HG03571 (cell line): ENCODE results near the gene DNAI1.
"Not testable (repeated sequence)": the region's sequence is repeated elsewhere in the genome, so short reads cannot be mapped to it uniquely, and the experiment has no call there.

ENCODE experiments used
- ATAC-seq: cut with Tn5 transposase; IDR thresholded peaks from one replicate; pipeline ENCODE4 v1.9.1; 2021; ENCODE audit not compliant: unreplicated experiment

DNAI1 gene

DNA sequence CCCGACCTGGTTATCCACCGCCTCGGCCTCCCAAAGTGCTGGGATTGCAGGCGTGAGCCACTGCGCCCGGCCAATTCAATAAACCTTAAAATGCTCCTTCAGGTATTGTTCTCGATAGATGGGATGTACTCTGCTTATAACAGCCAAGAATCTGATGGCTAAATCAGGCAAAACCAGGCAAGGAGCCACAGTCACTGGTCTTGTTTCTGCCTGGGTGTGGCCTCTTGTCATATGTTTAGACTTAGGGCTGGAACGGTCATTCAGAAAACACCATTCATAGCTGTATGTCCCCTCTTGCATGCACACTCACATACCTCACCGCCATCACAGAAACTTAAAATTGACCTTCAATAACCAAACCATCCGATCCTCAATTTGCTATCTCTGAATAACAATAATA lies 8.0 kb upstream of the DNAI1 start:
- ATAC-seq = no peak

DNA sequence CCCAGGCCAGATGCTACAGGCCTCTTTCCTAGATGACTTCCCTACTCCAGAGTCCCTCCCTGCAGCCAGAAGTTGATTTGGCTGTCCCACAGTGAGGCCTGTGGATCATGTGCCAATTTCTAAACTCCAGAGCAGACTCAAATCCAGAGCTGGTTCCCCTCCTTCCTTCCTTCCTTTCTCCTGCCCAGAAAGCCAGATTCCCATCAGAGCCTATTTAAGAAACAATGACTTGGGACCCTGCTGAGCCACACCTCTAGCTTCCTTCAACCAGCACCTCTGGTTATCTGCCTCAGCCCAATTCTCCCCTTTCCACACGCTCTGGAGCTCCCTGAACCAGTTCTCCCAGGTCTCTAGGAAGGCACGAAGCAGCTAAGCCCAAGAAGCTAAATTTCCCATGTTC lies 7.5 kb upstream of the DNAI1 start:
- no peak for ATAC-seq

DNA sequence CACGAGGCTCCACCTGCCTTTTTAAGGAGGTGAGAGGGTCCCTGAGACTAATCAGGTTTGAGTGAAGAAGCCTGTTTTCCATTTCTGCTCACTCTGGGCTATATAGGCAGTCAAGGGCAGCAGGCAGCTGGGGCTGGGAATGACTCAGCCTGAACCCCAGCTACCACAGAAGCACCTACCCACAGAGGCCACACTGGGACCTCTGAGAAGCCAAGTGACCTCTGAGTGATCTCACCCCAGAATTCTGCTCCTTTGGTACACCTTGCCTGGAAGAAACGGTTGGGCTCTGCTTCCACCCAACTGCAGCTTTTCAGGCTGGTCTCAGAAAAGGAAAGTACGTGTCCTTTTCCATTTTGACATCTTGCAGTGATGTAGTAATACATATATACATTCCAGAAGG lies 7.1 kb upstream of the DNAI1 start:
- no peak for ATAC-seq

DNA sequence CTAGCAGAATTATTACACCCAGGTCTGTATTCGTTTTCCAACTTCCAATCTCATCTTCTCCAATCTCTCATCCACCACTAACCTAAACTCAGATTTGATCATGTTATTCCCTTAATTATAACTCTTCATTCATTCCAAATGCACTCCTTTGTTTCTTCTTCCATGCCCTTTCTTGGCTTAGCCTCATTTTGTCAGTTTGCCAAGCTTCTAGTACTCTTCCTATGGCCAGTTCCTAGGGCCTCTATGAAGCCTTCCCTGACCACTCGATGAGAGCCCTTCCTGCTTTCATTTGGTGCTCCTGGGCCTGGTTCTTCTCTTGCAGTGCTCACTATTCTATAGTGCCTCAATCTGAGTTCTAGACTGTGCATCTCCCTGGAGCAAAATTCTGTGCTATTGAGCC lies 6.0 kb upstream of the DNAI1 start:
- ATAC-seq = no peak

GRCh38 chr9:34454571-34455065 lies 4.0 kb upstream of the DNAI1 start:
- no peak for ATAC-seq

DNA sequence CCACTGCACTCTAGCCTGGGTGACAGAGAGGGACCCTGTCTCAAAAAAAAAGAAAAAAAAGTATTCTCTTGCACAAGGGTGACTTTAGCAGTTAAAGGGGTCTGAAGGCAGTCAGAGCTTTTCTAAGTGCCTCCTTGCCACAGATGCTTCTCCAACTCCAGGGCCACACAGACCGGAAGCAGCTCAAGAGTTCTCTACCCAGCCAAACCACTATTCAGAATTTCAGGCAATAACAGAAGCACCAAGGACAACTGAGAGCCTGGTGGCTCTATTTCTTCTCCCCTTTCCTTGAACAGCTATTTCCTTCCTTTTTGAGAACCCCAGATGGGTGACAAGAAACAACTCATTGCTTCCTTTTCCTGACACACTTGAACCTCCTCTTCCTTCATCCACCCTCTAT lies 2.5 kb upstream of the DNAI1 start:
- ATAC-seq = no peak

DNA sequence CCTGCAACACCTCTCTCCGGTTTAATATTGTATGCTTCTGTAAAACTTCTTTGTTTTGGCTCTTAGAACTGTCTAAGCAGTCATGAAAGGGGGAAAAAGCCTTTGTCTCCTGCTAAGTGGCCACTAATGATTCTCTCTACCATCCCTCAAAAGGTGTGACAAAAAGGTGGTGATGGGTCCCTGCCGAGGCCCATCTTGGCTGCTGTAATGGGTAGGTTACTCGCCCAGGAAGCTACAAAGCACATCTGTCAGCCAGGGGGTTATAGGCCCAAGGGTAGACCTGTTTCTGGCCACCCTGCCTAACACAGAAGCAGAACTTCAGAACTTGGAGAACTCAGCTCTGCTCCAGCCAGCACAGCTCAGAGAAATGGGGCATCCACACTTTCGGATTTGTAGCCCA lies 1.9 kb upstream of the DNAI1 start:
- no peak for ATAC-seq

- ATAC-seq = no peak
Measured at GRCh38 chr9:34457266-34458012, 1.2 kb upstream of the DNAI1 start.

DNA sequence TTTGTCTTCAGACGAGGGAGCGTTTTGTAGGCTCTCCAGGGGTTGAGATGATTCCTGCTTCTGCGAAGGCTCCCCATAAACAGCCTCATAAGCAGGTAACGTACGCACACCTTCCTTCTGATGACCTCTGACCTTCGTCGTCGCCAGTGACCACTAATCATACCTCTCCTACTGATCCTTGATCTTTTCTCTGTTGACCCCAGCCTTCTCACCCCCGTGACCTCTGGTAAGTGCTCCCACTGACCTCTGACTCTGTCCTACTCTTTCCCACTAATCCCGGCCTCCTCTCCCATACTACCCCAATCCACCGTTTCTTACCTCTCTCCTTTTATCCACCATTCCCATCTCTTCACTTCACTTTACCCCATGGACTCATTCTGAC lies 345 bp downstream of the DNAI1 start:
- no peak for ATAC-seq

DNA sequence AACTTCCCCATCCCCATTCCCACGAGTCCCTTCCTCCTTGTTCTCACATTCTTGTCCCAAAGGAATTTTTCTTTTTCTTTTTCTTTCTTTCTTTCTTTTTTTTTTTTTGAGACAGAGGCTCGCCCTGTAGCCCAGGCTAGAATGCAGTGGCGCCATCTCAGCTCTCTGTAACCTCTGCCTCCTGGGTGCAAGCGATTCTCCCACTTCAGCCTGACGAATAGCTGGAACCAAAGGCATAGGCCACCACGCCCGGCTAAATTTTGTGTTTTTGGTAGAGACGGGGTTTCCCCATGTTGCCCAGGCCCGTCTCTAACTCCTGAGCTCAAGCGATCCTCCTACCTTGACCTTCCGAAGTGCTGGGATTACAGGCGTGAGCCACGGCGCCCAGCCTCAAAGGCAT lies 751 bp downstream of the DNAI1 start:
- ATAC-seq = no peak

- no peak for ATAC-seq
Measured at GRCh38 chr9:34459941-34460340, 1.3 kb downstream of the DNAI1 start.

GRCh38 chr9:34463098-34463900 lies 4.7 kb downstream of the DNAI1 start:
- no peak for ATAC-seq

- no peak for ATAC-seq
Measured at GRCh38 chr9:34463901-34464232, 5.3 kb downstream of the DNAI1 start.

GRCh38 chr9:34464571-34464970 lies 6.0 kb downstream of the DNAI1 start:
- ATAC-seq = no peak

DNA sequence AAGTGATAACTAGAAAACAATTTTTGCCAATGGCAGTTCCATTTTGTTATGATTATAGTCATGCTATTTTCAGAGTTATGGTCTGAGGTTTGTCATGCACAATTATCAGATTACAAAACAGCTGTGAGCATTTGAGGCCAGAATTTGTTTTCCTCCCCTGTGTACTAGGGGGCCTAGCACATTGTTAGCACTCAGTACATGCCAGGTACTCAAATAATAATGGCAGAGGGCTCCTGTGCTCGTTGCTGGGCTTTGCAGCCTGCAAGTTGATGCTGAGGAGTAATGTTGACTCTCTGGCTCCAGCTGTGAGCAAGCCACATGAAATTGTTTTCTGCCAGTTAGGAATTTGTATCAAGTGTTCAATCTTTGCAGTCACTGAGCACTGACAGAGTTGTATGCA lies 6.9 kb downstream of the DNAI1 start:
- no peak for ATAC-seq

- no peak for ATAC-seq
Measured at GRCh38 chr9:34475097-34475496, 16.5 kb downstream of the DNAI1 start.

DNA sequence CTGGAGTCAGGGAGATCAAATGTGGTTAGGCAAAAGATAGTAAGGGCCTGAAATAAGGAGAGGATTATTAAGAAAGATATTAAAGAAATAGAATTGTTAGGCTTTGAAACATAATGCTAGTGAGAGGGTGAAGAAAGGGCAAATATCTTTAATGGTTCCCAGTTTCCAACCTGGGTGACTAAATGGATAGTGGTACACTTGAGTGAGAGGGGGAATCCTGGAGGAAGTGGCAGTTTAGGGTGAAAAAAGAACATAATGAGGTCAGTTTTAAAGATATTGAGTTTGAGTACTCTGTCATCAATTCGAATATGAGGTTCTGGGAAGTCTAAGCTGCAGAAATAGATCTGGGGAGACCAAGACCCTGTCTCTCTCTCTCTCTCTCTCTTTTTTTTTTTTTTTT lies 18.9 kb downstream of the DNAI1 start:
- no peak for ATAC-seq

DNA sequence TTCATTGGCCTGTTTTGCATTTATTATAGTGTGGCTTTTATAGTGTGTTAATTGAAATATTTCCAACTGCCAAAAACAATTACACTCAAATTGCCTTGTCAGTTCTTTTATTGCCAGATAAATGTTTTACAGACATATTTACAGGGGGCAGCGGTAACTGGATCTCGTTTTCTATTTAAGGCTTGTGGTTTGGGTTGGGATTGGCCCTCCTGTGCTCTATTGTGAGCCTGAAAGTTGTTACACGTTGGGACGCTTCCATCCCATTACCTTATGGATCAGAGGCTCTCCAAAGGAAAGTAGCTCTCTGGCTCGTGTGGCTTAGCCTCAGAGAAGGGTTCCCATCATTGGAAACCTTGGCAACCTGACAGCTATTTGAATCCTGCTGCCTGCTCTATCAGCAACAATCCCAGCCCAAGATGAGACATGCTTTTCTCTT lies 20.8 kb downstream of the DNAI1 start:
- no peak for ATAC-seq

DNA sequence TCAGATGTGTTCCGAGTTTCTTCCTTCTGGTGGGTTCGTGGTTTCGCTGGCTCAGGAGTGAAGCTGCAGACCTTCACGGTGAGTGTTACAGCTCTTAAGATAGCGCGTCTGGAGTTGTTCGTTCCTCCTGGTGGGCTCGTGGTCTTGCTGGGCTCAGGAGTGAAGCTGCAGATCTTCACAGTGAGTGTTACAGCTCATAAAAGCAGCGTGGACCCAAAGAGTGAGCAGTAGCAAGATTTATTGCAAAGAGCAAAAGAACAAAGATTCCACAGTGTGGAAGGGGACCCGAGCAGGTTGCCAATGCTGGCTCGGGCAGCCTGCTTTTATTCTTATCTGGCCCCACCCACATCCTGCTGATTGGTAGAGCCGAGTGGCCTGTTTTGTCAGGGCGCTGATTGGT lies 23.0 kb downstream of the DNAI1 start:
- ATAC-seq = not testable (repeated sequence)

GRCh38 chr9:34482746-34483145 lies 24.1 kb downstream of the DNAI1 start:
- ATAC-seq = not testable (repeated sequence)

DNA sequence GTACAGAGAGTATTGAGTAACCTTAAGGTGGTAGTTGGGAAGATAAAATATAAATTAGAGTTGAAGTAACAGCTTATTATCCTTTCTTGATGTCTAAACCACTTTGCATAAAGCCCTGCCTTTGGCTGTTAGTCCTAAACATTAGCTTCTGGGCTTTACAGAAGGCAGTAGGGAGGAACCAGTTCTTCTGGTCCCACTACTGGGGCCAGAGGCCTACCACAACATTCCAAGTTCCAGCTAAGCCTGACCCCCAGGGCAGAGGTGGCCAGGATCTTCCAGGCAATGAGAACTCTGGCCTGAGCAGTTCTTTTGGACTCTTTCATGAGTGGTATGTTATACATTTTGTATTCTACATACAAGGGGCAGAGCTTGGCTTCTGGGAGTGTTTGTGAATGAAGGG lies 26.1 kb downstream of the DNAI1 start:
- no peak for ATAC-seq

GRCh38 chr9:34485822-34486221 lies 27.2 kb downstream of the DNAI1 start:
- no peak for ATAC-seq
